ENCODE results near the gene CTSC.
"Not testable (repeated sequence)": the region's sequence is repeated elsewhere in the genome, so short reads cannot be mapped to it uniquely, and the experiment has no call there.

The CTSC gene

DNA sequence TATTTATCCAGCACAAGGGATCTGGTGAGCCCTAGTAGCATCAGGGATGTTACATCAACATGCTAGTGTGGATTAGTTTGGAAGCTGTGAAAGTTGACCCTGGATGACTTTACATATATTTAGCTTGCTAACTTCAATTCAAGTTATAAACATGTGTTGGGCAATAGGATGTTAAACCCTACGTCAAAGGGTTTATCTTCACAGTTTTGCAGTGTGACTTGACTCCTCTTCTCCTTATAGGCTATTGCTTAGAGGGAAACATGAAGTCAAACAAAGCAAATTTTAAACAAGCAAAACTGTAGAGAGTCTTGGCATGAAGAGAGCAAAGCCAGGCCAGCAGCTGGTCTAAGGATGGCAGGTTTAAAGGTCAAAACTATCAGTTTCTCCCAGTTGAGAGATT is 11.3 kb upstream of the CTSC start:
- no peak for DNase-seq

DNA sequence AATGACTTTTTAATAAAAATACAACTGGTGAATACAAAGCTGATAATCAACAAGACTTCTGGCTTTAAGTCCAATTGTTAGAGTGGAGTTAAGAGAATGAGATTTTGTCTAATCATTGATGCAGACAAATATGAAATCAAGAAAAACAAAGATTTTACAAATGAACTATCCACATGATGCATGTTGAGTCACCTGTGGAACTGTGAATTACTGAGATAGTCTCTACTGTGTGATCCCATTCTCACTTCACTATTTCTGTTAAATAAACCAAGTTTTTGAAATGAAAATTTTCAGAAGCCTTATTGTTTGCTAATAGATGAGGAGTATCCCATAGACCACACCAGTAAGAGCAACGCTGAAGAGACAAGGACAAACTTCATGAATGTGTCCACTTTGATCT is 8.4 kb upstream of the CTSC start:
- DNase-seq: no peak

DNA sequence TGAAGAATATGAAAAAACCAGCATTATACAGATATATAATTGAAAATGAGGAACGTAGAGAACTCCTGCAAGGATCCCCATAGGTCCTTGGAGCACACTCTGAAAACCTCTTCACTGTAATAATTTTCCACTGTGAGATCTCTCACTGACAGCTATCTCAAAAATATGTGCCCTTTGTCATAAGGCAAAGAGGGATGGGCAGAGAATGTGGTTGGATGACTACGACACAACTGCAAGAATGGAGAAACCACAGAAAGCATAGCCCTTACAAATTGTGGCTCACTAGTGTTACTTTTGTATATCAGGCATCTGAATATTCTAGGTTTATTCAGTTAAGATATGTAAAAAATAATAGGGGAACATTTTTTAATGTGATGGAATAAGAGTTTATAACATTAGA is 7.9 kb upstream of the CTSC start:
- DNase-seq: no peak

DNA sequence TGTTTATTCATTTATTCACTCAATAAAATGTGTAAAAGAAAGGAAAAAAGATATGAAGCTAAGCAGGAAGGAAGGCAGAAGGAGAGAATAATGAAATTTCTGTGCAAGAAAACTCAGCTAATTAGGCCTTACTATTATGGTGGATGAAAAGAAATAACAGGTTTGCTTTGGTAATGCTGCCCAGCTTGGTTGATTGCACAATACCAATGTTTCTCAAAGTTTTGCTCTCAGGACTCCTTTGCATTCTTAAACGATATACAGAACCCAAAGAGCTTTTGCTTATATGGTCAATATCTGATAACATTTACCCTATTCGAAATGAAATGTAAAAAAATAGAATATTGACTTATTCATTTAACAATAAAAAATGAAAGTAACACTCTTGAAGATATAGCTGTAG is 7.3 kb upstream of the CTSC start:
- DNase-seq: no peak

DNA sequence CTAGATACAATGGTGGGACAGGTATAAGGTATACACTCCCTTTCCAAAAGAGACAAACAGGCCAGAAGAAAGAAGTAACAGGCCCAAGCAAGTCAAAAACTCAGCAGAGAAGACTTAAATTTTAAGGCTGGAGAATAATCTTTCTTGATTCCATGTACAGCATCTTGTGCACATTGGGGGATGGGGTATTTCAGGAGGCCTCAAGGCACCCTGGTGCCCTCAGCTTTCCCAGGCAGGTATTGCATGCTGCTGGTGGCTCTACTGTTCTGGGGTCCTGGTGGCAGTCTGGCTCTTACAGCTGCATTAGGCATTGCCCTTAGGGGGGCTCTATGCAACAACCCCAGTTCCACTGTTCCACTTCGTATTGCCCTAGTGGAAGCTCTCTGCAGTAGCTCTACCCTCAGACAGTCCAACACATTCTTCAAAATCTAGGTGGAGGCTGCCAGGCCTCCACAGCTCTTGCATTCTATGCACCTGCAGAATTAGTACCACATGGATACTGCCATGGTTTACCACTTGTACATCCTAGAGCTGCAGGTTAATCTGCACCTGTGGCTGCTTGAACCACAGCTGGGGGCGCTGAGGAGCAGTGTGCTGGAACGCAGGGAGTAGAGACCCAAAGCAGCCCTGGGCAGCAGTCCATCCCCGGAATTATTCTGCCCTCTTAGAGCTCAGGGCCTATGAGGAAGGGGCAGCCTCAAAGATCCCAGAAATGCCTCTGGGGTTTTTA is 4.2 kb upstream of the CTSC start:
- DNase-seq: no peak

DNA sequence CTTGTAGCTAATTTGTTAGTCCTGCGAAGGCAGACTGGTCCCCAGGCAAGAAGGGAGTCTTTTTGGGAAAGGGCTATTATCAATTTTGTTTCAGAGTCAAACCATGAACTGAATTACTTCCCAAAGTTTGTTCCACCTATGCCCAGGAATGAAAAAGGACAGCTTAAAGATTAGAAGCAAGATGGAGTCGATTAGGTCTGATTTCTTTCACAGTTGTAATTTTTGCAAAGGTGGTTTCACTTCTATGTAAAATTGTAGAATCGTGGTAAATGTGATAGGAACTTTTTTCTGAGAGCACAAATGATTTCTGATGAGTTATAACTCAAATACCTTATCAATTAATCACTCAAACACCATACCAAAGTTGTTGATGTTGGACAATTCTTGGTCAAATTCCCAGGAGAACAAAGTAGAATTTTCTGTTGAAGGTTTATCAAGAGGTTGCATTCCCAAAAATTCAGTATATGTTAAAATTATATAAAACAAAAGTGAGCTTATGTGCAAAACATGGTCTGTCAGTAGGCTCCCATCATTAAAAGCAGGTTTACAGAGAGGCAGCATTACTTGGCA is 2.9 kb upstream of the CTSC start:
- DNase-seq: no peak

DNA sequence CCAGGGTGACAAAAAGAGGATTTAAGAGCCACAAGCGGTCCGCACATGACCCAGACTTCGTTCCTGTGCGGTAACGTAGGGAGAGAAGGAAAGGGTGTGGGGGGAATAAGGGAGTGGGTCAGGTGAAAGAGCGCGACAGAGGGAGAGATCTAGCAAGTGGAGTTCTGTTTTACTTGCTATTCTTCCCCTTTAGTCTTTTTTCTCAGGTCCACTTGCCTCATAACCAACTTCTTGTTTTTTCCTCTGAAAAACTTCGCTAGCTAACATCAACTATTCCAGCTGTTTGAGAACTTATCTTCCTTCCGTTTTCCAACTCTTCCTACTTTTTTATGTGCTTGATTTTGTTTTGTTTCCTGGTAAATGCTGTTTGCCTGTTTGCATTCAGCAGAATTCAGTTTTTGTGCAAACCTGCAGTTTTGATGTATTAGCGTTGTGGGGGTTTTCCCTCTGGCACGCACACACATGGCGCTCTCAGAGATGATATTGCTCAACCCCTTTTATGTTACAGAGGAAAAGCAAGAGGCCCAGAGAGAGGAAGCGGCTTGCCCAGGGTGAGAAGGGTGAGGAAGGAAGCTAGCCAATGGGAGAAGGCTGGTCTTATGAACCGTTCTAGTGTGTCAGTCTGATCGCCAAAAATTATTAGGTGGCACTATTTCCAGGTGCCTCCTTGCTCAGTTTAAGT is 592 bp upstream of the CTSC start:
- DNase-seq: peak; percentile 33 to 34

DNA sequence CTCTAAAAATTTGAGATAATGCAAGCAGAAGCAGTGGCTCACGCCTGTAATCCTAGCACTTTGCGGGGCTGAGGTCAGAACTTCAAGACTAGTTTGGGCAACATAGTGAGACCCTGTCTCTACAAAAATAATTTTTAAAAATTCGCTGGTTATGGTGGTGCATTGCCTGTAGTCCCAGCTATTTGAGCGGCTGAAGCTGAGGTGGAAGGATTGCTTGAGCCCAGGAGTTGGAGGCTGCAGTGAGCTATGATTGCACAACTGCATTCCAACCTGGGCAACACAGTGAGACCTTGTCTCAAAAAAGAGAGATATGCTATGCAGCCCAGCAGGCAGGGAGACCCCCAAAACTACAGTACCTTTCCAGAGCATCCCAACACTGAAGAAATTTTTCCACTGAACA is 2.3 kb downstream of the CTSC start:
- no peak for DNase-seq

DNA sequence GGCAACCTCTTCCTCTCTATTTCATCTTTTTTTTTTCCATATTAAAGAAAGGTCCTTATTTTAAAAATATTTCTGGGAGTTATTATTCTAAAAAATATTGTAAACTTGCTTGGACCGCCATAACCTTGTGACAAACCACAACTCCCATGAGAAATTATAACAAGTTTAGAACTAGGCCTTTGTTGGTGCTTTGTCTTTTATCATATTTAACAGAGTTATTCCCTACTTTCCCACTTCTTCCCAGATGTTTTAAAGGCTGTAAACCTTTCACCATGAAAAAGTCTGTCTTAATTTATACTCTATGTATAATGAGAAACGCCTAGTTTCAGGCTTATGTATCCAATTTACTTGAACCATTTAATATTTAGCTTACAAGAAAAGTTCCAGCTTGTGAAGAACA is 3.7 kb downstream of the CTSC start:
- no peak for DNase-seq

DNA sequence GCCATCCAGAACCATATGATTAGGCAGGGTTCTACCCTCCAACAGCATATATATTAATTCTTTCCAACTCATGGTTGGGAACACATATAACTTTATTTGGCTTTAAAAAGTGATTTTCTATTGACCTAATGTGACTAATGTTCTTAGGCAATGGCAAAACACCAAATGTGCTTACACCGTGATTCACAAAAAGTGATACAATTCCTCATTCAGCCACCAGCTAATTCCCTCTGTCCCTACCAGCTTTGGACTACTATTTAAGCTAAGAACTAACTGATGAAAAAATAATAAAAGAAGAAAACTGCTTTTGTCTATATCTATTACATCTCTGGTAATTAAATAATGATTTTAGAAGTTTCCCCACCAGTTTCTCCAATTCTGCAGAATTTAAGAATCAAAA is 4.7 kb downstream of the CTSC start:
- DNase-seq: no peak

DNA sequence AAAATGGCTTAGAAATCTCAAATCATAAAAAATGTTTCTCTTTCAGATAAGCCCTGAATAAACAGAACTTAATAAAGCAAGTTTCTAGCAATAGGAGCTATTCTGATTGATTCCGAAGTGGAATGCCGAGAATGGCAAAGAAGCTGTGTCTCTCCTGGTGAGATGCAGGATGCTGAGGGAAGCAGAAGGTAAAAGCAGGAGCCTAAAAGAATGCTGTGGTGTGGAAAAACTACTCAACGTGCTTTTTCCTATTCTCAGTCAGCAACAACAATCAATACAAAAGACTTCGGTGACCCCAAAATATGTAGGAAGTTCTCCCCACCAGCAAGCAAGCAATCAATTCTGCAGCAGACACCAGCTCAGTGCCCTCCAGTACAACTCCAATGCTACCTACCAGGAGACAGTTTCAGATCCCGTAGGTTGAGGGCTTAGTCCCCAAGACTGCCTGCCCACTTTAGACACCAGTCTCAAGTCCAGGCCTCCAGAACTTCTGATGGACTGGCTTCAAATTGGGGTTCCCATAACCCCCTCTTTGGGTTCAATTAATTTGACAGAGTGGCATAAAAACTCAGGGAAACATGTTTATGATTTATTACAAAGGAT is 6.6 kb downstream of the CTSC start:
- no peak for DNase-seq

DNA sequence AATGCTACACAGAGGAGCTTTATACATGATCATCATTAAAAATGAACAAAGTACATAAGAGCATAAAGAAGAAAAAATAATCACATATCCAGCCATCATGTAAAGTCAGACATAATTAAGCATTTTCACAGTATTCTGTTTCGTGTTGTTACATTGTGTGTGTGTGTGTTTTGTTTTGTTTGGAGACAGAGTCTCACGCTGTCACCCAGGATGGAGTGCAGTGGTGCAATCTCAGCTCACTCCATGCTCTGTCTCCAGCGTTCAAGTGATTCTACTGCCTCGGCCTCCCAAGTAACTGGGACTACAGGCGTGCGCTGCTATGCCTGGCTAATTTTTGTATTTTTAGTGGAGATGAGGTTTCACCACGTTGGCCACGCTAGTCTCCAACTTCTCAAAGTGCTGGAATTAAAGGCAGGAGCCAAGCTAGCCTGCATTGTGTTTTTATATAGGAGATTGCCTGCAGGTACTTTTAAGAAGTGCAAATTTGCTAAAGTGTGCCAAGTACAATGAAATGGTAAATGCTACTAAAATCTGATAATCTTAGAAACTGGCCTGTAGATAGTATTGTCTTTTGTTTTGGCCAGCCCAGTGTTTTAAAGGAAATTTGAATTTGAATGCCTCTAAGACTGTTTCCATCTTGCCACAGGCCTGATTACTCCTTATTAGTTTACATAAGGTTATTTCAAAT is 7.8 kb downstream of the CTSC start:
- DNase-seq: no peak

DNA sequence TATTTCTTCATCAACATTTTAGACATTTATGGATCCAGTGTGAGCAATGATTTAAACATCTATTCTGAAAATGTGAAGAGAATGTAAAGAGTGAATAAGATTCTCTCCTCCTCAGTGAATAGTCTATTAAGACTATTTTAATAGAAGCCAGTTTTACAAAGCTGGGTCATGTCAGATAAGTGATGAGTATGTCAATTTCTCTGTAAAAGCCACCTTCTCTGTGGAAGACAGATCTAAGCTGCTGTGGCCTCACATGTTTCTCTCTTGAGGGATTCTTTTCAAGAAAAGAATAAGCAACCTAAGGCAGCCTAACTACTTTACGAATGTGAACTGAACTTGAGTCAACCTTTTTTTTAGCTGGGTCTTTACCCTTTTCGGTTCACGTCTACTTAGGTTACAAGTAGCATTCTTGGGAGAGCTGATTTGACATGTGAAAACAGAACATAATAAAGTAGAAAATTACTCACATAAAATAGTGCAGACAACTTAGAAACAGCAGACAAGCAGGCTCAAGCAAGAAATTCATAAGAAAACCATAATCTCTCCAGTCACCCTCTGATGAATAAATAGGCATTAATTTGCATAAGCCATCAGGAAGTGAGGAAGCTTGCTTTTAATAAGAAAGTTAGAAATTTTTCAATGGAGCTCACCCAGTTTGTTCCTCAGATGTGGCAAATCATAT is 9.9 kb downstream of the CTSC start:
- no peak for DNase-seq

DNA sequence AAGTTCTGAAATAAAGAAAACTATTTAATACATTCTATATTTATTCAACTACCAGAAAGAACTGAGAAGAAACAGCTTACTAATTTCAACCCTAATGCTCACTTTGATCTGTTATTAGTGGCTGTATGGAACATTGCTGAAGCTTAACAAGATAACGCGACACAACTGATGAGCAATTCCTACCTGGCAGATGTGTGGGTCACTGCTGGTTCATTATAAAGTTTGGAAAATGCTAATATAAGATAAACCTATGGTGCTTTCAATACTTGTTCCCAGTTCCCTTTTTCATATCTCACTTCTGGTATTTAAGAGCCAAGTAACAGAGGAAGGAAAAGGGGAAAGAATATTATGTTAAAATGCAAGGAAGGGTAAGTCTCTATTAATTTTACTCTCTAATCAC is 10.5 kb downstream of the CTSC start:
- no peak for DNase-seq

DNA sequence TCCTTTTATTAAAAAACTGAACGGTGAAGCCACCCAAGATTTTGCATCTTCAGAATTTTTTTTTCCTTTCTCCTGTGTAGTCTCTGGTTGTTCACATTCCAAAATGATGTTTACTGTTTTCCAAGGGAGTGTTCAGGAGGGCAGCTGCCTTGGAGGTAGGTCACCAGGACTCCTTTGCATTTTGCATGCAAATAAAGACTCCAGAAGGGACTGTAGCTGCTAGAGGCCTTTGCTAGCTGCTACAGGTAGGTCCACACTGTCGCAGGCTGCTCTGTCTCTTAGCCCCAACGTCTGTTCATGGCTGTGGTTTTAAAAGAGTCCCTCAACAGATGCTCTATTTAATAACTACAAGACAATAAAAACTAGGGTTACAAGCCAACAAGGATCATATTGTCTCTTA is 11.4 kb downstream of the CTSC start:
- no peak for DNase-seq

DNA sequence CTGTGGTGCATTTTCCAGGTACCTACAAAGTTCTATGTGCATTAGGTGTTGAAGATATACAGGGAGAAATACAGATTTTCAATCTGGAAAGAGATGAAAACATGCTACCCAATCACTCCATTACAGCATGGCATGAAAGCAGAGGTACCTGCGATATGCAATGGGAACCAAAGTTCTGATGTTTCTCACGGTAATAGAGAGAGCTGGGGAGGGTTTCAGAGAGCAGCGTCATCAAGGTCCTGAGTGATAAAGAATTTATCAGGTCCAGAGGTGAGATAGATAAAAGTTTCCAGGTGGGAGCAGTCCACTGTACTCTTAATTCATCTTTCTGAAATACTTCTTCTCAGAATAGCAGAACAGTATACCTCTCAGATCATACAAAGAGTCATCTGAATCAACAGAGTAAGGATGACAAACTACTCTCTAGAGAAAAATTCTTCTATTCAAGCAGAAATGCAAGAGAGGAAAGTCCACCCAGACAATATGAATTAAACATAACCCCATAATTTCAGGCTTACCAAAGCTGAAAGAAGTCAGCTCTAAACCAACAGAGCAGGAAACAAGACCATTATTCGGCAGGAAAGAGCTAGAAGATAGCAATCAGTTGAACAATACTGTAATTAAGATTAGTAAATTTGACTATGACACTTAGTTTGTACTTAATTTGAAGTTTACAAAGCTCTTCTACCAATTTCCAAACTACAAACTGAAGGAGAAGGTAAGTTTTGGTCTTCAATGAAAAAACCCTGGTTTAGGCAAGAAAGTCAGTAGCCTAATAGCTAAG is 12.8 kb downstream of the CTSC start:
- no peak for DNase-seq

DNA sequence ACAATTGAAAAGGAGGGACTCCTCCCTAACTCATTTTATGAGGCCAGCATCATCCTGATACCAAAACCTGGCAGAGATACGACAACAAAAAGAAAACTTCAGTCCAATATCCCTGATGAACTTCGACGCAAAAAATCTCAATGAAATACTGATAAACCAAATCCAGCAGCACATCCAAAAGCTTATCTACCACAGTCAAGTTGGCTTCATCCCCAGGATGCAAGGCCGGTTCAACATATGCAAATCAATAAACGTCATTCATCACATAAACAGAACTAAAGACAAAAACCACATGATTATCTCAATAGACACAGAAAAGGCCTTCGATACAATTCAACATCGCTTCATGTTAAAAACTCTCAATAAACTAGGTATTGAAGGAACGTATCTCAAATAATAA is 14.7 kb downstream of the CTSC start:
- DNase-seq: not testable (repeated sequence)

DNA sequence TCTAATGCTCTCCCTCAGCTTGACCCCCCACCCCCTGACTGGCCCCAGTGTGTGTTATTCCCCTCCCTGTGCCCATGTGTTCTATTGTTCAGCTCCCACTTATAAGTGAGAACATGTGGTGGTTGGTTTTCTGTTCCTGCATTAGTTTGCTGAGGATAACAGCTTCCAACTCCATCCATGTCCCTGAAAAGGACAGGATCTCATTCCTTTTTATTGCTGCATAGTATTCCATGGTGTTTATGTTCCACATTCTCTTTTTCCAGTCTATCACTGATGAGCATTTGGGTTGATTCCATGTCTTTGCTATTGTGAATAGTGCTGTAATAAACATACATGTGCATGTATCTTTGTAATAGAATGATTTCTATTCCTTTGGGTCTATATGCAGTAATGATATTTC is 16.1 kb downstream of the CTSC start:
- not testable (repeated sequence) for DNase-seq

DNA sequence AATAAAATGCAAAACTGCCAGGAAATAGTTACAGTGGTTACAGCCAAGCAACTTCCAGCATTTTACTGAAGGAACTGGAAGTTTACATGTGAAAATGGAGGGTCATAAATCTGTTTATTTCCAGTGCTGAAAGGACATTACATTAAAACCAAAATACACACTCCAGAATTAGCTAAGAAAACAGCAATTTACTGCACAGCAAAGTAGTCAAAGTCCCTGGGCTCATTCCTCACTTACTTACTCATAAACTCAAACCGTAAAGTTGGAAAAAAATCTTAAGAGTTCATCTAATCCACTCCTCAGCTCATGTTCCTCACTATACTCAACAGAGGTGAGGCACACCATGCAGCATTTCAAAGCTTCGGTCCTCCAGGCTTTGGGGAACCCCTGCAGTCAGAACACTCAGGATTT is 17.4 kb downstream of the CTSC start:
- DNase-seq: no peak

DNA sequence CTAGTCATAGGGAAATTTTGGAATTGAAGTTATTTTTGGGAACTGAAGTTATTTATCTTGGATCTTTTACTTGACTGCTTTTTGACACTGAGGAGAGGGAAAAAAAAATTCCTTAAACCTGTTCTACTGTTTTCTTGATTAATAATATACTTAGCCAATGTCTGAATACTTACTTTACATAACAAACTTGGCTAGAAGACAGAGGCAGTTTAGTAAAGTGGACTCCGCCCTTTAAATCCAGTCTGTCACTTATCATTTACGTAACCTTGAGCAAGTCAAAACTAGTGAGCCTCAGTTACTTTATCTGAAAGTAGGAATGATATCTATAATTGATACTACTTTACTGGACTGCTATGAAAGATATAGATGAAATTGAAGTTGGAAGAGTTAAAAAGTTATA is 19.5 kb downstream of the CTSC start:
- DNase-seq: no peak

DNA sequence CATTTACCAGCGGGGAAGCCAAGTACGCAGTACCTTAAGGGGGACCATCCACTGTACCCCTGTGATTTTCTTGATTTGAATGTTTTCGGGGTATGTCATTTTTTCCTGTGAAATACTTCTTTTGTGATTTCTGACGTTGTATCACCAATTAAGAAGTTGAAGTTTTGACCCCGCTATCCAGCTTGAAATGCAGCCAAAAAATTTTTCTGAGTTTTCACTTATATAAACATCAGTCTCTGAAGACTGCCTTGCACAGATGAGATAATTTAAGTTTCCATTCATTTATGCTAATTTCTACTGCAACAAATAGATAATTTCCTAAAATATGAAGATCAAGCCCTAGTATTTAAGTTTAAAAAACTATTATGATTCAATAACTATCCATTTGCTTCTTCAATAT is 20.0 kb downstream of the CTSC start:
- no peak for DNase-seq

DNA sequence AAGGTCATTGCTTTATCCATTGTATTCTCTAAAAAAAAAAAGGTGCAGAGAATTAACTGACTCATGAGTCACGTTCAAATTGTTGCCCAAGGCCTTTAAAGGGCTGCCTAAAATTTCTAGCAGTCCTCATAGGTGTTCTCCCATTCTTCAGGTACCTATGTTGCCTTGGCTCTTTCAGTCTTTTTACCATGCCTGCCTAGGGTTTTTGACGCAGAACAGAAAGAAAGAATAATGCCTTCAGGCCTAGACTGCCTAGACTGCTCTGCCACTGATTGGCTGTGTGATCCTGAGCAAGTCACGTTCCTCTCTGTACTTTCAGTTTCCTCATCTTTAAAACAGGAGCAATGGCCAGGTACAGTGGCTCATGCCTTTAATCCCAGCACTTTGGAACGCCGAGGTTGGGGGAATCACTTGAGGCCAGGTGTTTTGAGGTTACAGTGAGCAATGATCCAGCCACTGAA is 21.5 kb downstream of the CTSC start:
- DNase-seq: no peak
